Activated T-helper 1 cell treated with anti-CD3 and anti-CD28 coated beads, Interleukin-12 subunit alpha, Interleukin-12 subunit beta, Interleukin-2, Interleukin-4 antibody, amounts not matched to agents 30 ng/mL and 10 ng/mL and 1 ng/mL, durations not matched to agents 14 hours and 24 hours and 36 hours (primary cell): ENCODE data around the gene L3MBTL3. TPM values are rescaled to one million over a fixed set of nuclear protein-coding genes. Genes with fewer than 3 reads are reported as not detected.

Experiments
- DNase-seq: peaks from one replicate; pipeline ENCODE4 v3.0.0; 2021; ENCODE audit warnings: low spot score
- H3K27ac Mint-ChIP-seq: one replicate; pipeline ENCODE4 v1.8.0; 2021; ENCODE audit warnings: mild to moderate bottlenecking, mixed read lengths
- H3K27me3 Mint-ChIP-seq: one replicate; pipeline ENCODE4 v1.8.0; 2022; ENCODE audit warnings: mild to moderate bottlenecking, moderate library complexity, mixed read lengths; ENCODE audit not compliant: insufficient read depth
- H3K36me3 Mint-ChIP-seq: one replicate; pipeline ENCODE4 v1.8.0; 2021; ENCODE audit warnings: low read depth, mixed read lengths
- H3K4me1 Mint-ChIP-seq: one replicate; pipeline ENCODE4 v1.8.0; 2021; ENCODE audit warnings: low read depth, mixed read lengths
- H3K4me3 Mint-ChIP-seq: one replicate; pipeline ENCODE4 v1.8.0; 2021; ENCODE audit warnings: mild to moderate bottlenecking, moderate library complexity, mixed read lengths
- H3K9me3 Mint-ChIP-seq: one replicate; pipeline ENCODE4 v1.8.0; 2021; ENCODE audit warnings: mixed read lengths
- intact Hi-C: fragments of 100-400 bp; cut with micrococcal nuclease; formaldehyde crosslinking; loops from one replicate; pipeline ENCODE4 v1.15.1; 2024
- total RNA-seq: library from RNA; stranded (reverse); gene quantifications from 2 replicates; pipeline ENCODE4 v1.2.3, GENCODE V29; 2022

The L3MBTL3 gene
- total RNA-seq, 1 donor from 2014 or later, result 5.2 TPM

- no peaks in the 10 kb centered on the region for H3K9me3 Mint-ChIP-seq
- no peaks in the 10 kb centered on the region for H3K27me3 Mint-ChIP-seq
- peaks cover 5% of the 10 kb centered on the region for H3K4me1 Mint-ChIP-seq
- H3K36me3 Mint-ChIP-seq, result peaks cover 14% of the 10 kb centered on the region
- DNase-seq, result no peak
- no peak overlapping the region for H3K27ac Mint-ChIP-seq
- intact Hi-C loops, result no loop called here
- H3K4me3 Mint-ChIP-seq, result no peak overlapping the region
These were observed 45.4 kb downstream of the L3MBTL3 start for GRCh38 chr6:130063806-130064205.

GRCh38 chr6:130065609-130066156, 47.3 kb downstream of the L3MBTL3 start:
- Mint-ChIP-seq H3K27me3 (no peaks in the 10 kb centered on the region), H3K9me3 (no peaks in the 10 kb centered on the region), H3K36me3 (peaks cover 8% of the 10 kb centered on the region), H3K4me3 (no peak overlapping the region), H3K27ac (no peak overlapping the region), H3K4me1 (peaks cover 5% of the 10 kb centered on the region)
- intact Hi-C loops, result no loop called here
- no peak for DNase-seq

- H3K4me3 Mint-ChIP-seq, result no peak overlapping the region
- intact Hi-C loops, result no loop called here
- no peaks in the 10 kb centered on the region for H3K9me3 Mint-ChIP-seq
- no peak for DNase-seq
- H3K27me3 Mint-ChIP-seq, result no peaks in the 10 kb centered on the region
- H3K36me3 Mint-ChIP-seq, result peaks cover 7% of the 10 kb centered on the region
- no peak overlapping the region for H3K27ac Mint-ChIP-seq
- no peaks in the 10 kb centered on the region for H3K4me1 Mint-ChIP-seq
These were observed 51.1 kb downstream of the L3MBTL3 start for GRCh38 chr6:130069485-130069884.

GRCh38 chr6:130070326-130070725, 51.9 kb downstream of the L3MBTL3 start:
- H3K9me3 Mint-ChIP-seq, result no peaks in the 10 kb centered on the region
- intact Hi-C loops, result no loop called here

GRCh38 chr6:130070792-130071191, 52.4 kb downstream of the L3MBTL3 start:
- Mint-ChIP-seq H3K9me3 (no peaks in the 10 kb centered on the region), H3K27ac (no peak overlapping the region), H3K4me1 (peaks cover 11% of the 10 kb centered on the region), H3K27me3 (no peaks in the 10 kb centered on the region), H3K36me3 (peaks cover 11% of the 10 kb centered on the region), H3K4me3 (no peak overlapping the region)
- intact Hi-C loops, result no loop called here
- DNase-seq, result no peak

More at GRCh38 chr6:130070326-130070725, 51.9 kb downstream of the L3MBTL3 start:
- peaks cover 9% of the 10 kb centered on the region for H3K36me3 Mint-ChIP-seq
- H3K27ac Mint-ChIP-seq, result no peak overlapping the region
- no peak for DNase-seq
- H3K4me1 Mint-ChIP-seq, result peaks cover 7% of the 10 kb centered on the region
- no peak overlapping the region for H3K4me3 Mint-ChIP-seq
- no peaks in the 10 kb centered on the region for H3K27me3 Mint-ChIP-seq

- H3K4me1 Mint-ChIP-seq, result peaks cover 32% of the 10 kb centered on the region
- H3K27me3 Mint-ChIP-seq, result no peaks in the 10 kb centered on the region
- intact Hi-C loops, result loop anchor here (1.0 kb wide), 1 partner anchor 206 kb away; no protein-coding TSS in a partner anchor
- no peaks in the 10 kb centered on the region for H3K9me3 Mint-ChIP-seq
- DNase-seq, result no peak
- H3K27ac Mint-ChIP-seq, result no peak overlapping the region
- H3K4me3 Mint-ChIP-seq, result no peak overlapping the region
- H3K36me3 Mint-ChIP-seq, result peaks cover 20% of the 10 kb centered on the region
These were observed 57.6 kb downstream of the L3MBTL3 start for GRCh38 chr6:130075879-130076460.

- Mint-ChIP-seq H3K9me3 (no peaks in the 10 kb centered on the region), H3K4me3 (no peak overlapping the region), H3K27ac (no peak overlapping the region), H3K4me1 (peaks cover 32% of the 10 kb centered on the region), H3K27me3 (no peaks in the 10 kb centered on the region), H3K36me3 (peaks cover 20% of the 10 kb centered on the region)
- intact Hi-C loops, result loop anchor here (1.0 kb wide), 1 partner anchor 206 kb away; no protein-coding TSS in a partner anchor
- DNase-seq, result no peak
These were observed 58.1 kb downstream of the L3MBTL3 start for GRCh38 chr6:130076512-130076911.

- peaks cover 33% of the 10 kb centered on the region for H3K36me3 Mint-ChIP-seq
- H3K27ac Mint-ChIP-seq, result no peak overlapping the region
- DNase-seq, result no peak
- intact Hi-C loops, result no loop called here
- H3K4me3 Mint-ChIP-seq, result no peak overlapping the region
- H3K9me3 Mint-ChIP-seq, result peaks cover 4% of the 10 kb centered on the region
- H3K27me3 Mint-ChIP-seq, result no peaks in the 10 kb centered on the region
- H3K4me1 Mint-ChIP-seq, result no peaks in the 10 kb centered on the region
These were observed 72.4 kb downstream of the L3MBTL3 start for GRCh38 chr6:130090796-130091195.

- intact Hi-C loops, result no loop called here
- H3K27me3 Mint-ChIP-seq, result no peaks in the 10 kb centered on the region
- peaks cover 40% of the 10 kb centered on the region for H3K36me3 Mint-ChIP-seq
- H3K4me3 Mint-ChIP-seq, result no peak overlapping the region
- no peak for DNase-seq
- peaks cover 12% of the 10 kb centered on the region for H3K4me1 Mint-ChIP-seq
- H3K9me3 Mint-ChIP-seq, result peaks cover 4% of the 10 kb centered on the region
- H3K27ac Mint-ChIP-seq, result no peak overlapping the region
These were observed 75.2 kb downstream of the L3MBTL3 start for GRCh38 chr6:130093546-130093945.

GRCh38 chr6:130098317-130098716, 79.9 kb downstream of the L3MBTL3 start:
- intact Hi-C loops, result no loop called here
- Mint-ChIP-seq H3K27ac (no peak overlapping the region), H3K9me3 (no peaks in the 10 kb centered on the region), H3K4me3 (no peak overlapping the region), H3K27me3 (no peaks in the 10 kb centered on the region), H3K36me3 (peaks cover 28% of the 10 kb centered on the region), H3K4me1 (peaks cover 12% of the 10 kb centered on the region)
- DNase-seq, result no peak

- Mint-ChIP-seq H3K4me1 (peaks cover 12% of the 10 kb centered on the region), H3K36me3 (peaks cover 24% of the 10 kb centered on the region)
These were observed 80.7 kb downstream of the L3MBTL3 start for GRCh38 chr6:130099119-130099518.

GRCh38 chr6:130105996-130106704, 87.8 kb downstream of the L3MBTL3 start:
- H3K36me3 Mint-ChIP-seq, result peaks cover 26% of the 10 kb centered on the region
- H3K9me3 Mint-ChIP-seq, result peaks cover 10% of the 10 kb centered on the region
- no peak for DNase-seq
- no peak overlapping the region for H3K4me3 Mint-ChIP-seq
- peaks cover 2% of the 10 kb centered on the region for H3K27me3 Mint-ChIP-seq
- no peaks in the 10 kb centered on the region for H3K4me1 Mint-ChIP-seq
- intact Hi-C loops, result no loop called here
- H3K27ac Mint-ChIP-seq, result no peak overlapping the region

More at GRCh38 chr6:130099119-130099518, 80.7 kb downstream of the L3MBTL3 start:
- DNase-seq, result no peak
- Mint-ChIP-seq H3K4me3 (no peak overlapping the region), H3K9me3 (no peaks in the 10 kb centered on the region), H3K27ac (no peak overlapping the region), H3K27me3 (no peaks in the 10 kb centered on the region)
- intact Hi-C loops, result no loop called here

GRCh38 chr6:130107710-130108109, 89.3 kb downstream of the L3MBTL3 start:
- no peak overlapping the region for H3K27ac Mint-ChIP-seq
- intact Hi-C loops, result no loop called here
- peaks cover 2% of the 10 kb centered on the region for H3K27me3 Mint-ChIP-seq
- peaks cover 16% of the 10 kb centered on the region for H3K36me3 Mint-ChIP-seq
- no peaks in the 10 kb centered on the region for H3K4me1 Mint-ChIP-seq
- H3K9me3 Mint-ChIP-seq, result peaks cover 10% of the 10 kb centered on the region
- no peak for DNase-seq
- no peak overlapping the region for H3K4me3 Mint-ChIP-seq
